Activated T-cell treated with anti-CD3 and anti-CD28 coated beads for 48 hours (primary cell): ENCODE data around the gene TIPARP.
A peak's percentile ranks its signal among the peaks of the same experiment; 100 is the strongest.
"Not testable (repeated sequence)": the region's sequence is repeated elsewhere in the genome, so short reads cannot be mapped to it uniquely, and the experiment has no call there.

Experiments used
- DNase-seq: peaks from one replicate; pipeline ENCODE4 v3.0.0-alpha.2; 2020; ENCODE audit warnings: low read depth

Gene TIPARP

DNA sequence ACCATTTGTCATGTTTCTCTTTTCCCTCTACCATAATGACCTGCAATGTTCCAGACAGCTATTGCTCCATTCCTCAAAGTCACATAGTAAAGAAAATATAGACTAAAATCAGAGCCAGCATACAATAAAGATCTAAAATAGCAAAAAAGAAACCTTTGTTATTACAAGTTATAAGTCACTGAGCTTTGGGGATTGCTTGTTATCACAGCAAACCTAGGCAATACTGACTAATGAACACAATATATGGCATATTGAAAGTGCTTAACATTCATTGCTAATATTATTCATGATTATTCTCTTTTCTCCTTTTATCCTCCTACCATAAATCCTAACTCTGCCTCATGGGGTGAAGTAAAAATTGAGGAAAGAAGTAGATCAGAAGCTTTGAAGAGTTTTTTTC lies 27.4 kb upstream of the TIPARP start:
- DNase-seq, result no peak

DNA sequence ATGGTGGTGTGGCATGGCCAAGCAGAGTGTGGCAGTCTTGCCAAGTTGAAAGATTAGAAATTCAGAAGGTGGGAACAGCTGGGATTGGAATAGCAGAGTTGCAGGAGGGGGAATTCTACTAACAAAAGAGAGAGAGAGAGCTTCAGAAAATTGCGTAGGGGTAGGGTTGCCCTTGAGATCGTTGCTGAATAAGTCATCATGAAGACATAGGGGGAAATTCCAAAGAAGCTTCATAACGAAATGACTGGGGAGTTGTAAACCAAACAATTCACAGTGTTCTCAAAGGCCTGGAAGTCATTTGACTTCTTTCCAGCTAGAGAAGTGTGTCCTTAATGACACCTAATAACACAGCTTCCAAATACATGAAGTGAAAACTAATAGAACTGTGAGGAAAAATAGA lies 26.3 kb upstream of the TIPARP start:
- DNase-seq, result no peak

DNA sequence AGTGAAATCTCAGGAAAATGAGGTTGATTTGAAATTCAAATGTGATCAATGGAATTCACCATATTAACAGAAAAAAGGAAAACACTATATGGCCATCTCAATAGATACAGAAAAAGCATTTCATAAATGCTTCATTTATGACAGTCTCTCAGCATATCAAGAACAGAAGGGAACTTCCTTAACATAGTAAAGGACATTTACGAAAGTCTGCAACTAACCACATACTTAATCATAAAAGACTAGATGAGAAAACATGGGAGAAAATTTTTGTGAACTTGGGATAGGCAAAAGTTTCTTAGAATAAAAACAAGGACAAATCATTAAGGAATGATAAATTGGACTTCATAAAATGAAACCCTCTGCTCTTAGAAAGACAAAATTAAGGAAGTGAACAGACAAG lies 24.7 kb upstream of the TIPARP start:
- DNase-seq, result no peak

GRCh38 chr3:156652661-156653060 lies 21.7 kb upstream of the TIPARP start:
- not testable (repeated sequence) for DNase-seq

DNA sequence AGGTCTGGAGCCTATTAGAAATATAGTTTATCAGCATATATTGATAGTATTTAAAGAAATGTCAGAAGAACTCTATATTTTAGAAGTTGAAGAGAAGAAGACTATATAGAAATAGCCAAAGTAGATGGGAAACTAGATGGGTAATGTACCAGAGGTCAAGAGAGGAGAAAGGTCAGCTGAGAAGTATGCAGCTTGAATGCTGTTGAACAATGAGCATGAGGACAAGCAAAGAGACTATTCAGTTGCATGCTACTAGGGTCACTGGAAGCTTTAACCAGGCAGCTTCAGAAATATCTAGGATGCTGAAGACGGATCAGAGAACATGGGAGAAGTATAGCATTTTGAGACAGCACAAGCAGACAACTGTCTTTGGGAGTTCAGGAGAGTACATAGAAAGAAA lies 19.6 kb upstream of the TIPARP start:
- no peak for DNase-seq

DNA sequence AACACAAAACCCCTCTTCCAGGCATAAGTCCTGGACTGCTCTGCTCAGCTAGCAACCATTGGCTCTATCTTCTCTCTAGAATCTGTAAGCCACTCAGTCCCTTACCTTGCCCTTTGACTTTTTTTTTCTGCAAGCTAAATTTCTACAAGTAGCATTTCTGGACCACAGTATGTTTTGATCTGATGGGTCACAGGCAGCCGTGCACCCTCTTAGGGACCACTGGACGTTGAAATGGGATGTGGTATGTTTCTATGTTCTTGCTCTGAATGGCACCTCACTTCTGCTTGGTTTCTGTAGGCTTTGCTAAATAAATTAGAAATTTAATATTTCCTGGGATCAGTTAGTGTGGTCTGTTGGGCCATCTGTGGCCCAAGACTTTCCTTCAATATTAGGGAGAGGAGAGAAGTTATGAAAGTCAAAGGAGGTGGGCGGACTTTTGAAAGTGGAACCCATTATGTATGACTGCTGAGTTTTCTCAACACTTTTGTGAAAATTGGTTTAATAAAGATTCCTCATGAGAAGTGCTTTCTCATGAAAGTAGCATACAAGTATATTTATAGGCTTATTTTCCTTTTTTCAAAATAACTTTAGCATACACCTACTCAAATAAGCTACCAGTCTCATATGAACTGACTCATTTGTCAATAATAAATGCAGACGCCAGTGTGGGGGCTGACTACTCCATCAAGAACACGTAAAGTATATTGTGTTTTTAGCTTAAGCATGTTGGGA lies 18.4 kb upstream of the TIPARP start:
- DNase-seq, result no peak

GRCh38 chr3:156657440-156657839 lies 16.9 kb upstream of the TIPARP start:
- no peak for DNase-seq

DNA sequence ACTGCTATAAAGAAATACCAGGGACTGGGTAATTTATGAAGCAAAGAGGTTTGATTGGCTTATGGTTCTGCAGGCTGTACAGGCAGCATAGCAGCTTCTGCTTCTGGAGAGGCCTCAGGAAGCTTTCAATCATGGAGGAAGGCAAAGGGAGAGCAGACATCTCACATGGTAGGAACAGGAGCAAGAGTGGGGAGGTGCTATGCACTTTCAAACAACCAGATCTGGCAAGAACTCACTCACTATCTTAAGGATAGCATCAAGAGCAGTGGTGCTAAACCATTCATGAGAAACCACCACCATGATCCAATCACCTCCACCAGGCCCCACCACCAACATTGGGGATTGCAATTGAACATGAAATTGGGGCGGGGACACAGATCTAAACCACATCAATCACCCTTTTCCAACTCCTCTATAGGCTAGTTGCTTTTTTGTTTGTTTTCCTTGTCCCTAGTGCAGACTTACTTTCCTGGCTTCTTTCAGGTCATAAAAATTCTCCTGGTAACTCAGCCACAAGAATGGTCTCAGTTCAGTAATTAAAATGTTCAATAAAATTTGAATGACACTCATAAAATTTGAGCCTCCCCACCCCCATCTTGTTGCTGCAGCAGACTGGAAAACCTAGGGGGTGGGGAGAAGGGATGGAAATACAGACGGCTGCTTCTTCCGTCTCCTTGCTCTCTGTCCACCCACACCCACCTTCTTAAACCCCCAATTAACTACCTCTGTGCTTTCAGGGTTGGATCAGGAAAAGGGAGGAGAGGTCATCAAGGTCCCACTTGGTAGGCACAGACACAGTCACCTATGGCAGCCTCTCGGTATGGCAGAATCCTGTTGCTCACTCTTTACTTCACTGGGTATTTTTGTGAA lies 16.3 kb upstream of the TIPARP start:
- DNase-seq, result no peak

DNA sequence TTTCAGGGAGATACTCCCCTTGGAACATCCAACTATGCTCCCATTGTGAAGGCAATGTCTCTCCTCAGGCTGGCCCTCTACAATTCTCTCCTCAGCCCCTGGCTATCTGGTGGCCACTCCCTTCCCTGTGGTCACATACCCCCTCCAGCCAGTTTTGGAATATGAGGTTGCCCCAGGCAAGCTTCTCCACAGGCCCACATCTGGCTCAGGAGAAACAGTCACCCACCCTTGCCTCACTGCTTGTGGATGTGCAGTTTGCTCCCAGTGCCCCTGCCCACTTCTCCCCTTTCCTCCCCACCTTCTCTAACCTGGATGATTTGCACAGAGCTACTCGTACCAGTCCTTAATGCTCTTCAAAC lies 15.7 kb upstream of the TIPARP start:
- no peak for DNase-seq

DNA sequence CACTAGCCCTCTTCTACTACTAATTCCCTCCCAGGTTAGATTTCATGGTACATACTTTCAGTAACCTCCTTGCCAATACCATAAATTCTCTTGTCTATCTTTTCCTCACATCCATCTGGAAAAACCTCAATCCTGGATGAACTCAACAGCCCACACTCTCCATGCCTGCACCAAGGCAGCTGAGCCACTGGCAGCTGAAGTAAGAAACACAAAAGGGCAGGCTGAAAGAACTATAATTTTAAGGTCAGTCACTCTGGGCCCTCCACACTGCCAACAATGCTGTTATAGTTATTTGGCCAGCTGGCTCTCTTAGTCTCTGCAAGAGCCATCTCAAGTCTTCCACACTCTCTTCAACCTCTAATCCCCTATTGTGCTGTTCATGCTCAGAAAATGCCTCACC lies 15.1 kb upstream of the TIPARP start:
- no peak for DNase-seq

DNA sequence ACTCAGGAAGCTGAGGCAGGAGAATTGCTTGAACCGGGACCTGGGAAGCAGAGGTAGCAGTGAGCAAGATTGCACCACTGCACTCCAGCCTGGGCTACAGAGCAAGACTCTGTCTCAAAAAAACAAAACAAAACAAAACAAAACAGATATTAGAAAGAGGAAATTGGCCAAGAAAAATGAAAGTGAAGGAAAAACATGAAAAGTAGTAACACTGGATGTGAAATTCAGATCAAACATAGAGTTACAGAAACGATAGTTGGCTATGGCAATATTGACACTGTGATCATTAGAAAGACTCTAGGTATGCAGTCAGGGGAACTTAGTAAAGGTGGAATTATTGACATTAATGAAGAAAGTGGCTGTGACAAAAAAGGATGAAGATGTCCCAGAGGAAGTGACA lies 13.2 kb upstream of the TIPARP start:
- DNase-seq, result no peak

- DNase-seq, result no peak
Observed at GRCh38 chr3:156664011-156664830, 10.2 kb upstream of the TIPARP start.

DNA sequence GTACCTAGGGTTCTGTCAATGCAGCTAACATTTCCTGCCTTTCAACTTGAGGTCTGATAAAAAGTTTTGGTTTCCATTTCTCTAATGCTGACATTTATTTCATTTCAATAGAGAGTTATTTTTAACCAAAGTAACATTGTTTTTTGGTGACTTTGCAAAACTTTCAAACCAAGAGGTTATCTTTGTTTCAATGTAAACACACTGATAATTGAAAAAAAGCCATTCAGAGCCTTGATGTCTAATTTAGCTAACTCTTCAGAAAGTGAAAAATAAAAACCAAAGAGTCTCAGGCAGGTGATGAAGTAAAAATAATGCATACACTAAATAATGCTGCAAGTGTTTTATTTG lies 9.6 kb upstream of the TIPARP start:
- no peak for DNase-seq

- no peak for DNase-seq
Observed at GRCh38 chr3:156665291-156665690, 9.1 kb upstream of the TIPARP start.

- DNase-seq, result no peak
Observed at GRCh38 chr3:156666073-156666472, 8.3 kb upstream of the TIPARP start.

GRCh38 chr3:156668073-156668763 lies 6.2 kb upstream of the TIPARP start:
- no peak for DNase-seq

- DNase-seq, result no peak
Observed at GRCh38 chr3:156670077-156670476, 4.3 kb upstream of the TIPARP start.

DNA sequence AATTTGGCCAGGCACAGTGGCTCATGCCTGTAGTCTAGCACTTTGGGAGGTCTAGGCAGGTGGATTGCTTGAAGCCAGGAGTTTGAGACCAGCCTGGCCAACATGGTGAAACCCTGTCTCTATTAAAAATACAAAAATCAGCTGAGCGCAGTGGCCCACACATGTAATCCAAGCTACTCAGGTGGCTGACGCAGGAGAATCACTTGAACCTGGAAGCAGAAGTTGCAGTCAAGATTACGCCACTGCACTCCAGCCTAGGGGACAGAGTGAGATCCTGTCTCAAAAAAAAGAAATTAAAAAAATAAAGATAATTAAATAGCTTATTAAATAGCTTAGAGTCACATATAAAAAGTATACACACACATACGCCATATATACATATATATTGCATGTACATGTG lies 3.7 kb upstream of the TIPARP start:
- no peak for DNase-seq

DNA sequence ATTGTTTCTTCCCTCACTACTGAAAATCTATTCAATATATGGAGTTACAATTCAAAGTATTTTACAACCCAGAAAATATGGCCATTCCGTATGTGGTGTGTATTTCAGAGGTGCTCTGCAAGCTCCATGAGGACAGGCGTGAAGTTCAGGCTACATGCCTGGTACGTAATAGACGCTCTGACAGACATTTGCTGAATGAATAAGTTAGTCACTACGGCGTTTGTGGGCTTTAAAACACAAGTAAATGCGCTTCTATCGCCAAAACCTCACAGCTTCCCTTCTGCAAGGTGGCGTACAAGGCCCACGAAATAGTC lies 701 bp upstream of the TIPARP start:
- DNase-seq, result no peak

DNA sequence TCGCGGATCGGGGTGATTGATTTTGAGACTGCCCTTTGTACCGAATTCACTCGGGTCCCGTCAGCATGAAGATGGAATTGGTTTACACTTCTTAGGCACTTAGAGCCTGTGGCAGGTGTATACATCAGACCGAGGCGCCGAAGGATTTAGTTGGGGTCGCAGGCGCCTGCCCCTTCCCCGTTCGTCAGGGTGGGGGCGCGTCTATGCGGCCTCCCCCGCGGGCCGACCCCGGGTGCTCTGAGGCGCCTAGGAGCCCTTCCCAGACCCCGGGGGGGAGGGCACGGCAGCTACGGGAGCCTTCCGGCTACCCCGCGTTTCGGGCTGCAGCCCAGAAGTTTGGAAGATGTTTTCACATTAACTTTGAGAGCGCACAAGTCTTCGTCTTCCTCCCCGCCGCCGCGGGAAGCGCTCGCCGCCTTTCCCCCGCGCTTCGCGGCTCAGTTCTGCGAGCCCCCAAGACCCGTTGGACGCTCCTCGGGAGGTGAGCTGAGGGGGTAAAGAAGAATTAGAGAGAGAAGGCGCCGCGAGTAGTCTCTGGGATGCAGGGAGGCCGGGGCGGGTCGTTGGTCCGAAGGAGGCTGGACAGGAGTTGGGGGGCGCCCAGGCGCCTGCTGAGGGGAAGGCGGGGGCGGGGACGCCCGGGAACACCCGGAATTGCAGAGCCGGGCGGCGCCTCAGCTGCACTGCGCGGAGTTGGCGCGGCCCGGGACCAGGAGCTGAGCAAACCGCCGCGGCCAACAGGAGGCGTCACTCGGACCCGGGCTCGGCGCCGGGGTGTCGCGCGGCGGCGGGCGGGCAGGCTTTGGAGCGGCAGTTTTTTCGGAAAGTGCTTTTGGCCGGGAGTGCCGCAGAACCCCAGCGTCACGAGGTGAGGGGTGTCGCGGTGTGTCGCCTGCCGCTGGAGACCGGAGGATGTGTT lies 780 bp downstream of the TIPARP start:
- peak; percentile 35 for DNase-seq
